GM12878 (cell line): ENCODE measurements around the gene CCDC186. TPM values are rescaled to one million over a fixed set of nuclear protein-coding genes. Genes with fewer than 3 reads are reported as not detected.

Experiments used
- ATAC-seq: fragments of 200-7000 bp; cut with Tn5 transposase; 3 replicates; pipeline ENCODE4 v1.9.1; 2020; ENCODE audit warnings: mild to moderate bottlenecking, moderate library complexity
- BruUV-seq: library from RNA; stranded (reverse); fragments of 400-500 nt; replicated peaks from 2 replicates; lab custom pipeline; 2021; lab: Mats Ljungman, UMichigan
- CTCF ChIA-PET: fragments of 300-600 bp; sonication (Branson Sonifier 250); formaldehyde crosslinking; extraction: SDS; loops from one replicate; lab custom pipeline; 2021; ENCODE audit warnings: inconsistent platforms; lab: Yijun Ruan, JAX
- POLR2A ChIA-PET: fragments of 350-600 bp; formaldehyde crosslinking; extraction: SDS; loops from one replicate; lab custom pipeline; 2021; ENCODE audit warnings: inconsistent platforms; lab: Charles Lee
- RAD21 ChIA-PET: fragments of 300-600 bp; sonication (Branson Sonifier 250); formaldehyde crosslinking; loops from one replicate; lab custom pipeline; 2023; ENCODE audit warnings: antibody characterized with exemption; ENCODE audit not compliant: unreplicated experiment; lab: Charles Lee
- SMC1A ChIA-PET: fragments of 300-600 bp; sonication (Branson Sonifier 250); formaldehyde crosslinking; loops from one replicate; lab custom pipeline; 2023; ENCODE audit not compliant: unreplicated experiment, uncharacterized antibody; lab: Charles Lee
- DNase-seq: peaks from one replicate; pipeline ENCODE4 v3.0.0-alpha.2; 2011; ENCODE audit warnings: low read depth, low spot score
- FAIRE-seq: peaks from 3 replicates; lab custom pipeline; 2011; peaks lifted over from hg19 to GRCh38; lab: Jason Lieb, UNC
- H2AFZ ChIP-seq: 2 replicates; pipeline ENCODE4 v1.6.0; 2011; ENCODE audit warnings: low read depth, low read length, control low read depth; ENCODE audit not compliant: control insufficient read depth
- H3K27ac ChIP-seq: 2 replicates; pipeline ENCODE4 v1.5.1; 2011; ENCODE audit warnings: control low read depth; ENCODE audit not compliant: control insufficient read depth, insufficient read depth
- H3K27me3 ChIP-seq, 2 experiments: replicated peaks in 1 of 2; 2 replicates each; pipeline versions ENCODE4 v1.6.0 to v1.6.1; 2011; ENCODE audit warnings: low read length in 1 of 2; ENCODE audit not compliant: control insufficient read depth in 2 of 2, insufficient read depth in 2 of 2
- H3K36me3 ChIP-seq, 2 experiments: 2 replicates each; pipeline ENCODE4 v1.5.1; 2011; ENCODE audit warnings: low read length in 1 of 2; ENCODE audit not compliant: control insufficient read depth in 2 of 2, insufficient read depth in 2 of 2
- H3K4me1 ChIP-seq: 2 replicates; pipeline ENCODE4 v1.6.1; 2011; ENCODE audit warnings: mild to moderate bottlenecking, low read length, moderate library complexity, mixed read lengths; ENCODE audit not compliant: control insufficient read depth, insufficient read depth
- H3K4me2 ChIP-seq: 2 replicates; pipeline ENCODE4 v1.6.0; 2011; ENCODE audit warnings: control low read depth; ENCODE audit not compliant: control insufficient read depth, insufficient read depth
- H3K4me3 ChIP-seq: fragments of 200-600 bp; sonication (generic); 2 replicates; pipeline ENCODE4 v1.5.1; 2016
- H3K79me2 ChIP-seq: 2 replicates; pipeline ENCODE4 v1.6.0; 2011; ENCODE audit warnings: low read length; ENCODE audit not compliant: control insufficient read depth, insufficient read depth
- H3K9ac ChIP-seq: 2 replicates; pipeline ENCODE4 v1.8.0; 2011; ENCODE audit warnings: low read length, control low read depth, mixed read lengths; ENCODE audit not compliant: control insufficient read depth, insufficient read depth
- H3K9me3 ChIP-seq: replicated peaks from 3 replicates; pipeline ENCODE4 v1.5.1; 2011; ENCODE audit warnings: mild to moderate bottlenecking, low read length; ENCODE audit not compliant: control insufficient read depth, insufficient read depth
- H4K20me1 ChIP-seq: 2 replicates; pipeline ENCODE4 v1.6.0; 2011; ENCODE audit not compliant: control insufficient read depth, insufficient read depth
- EED ChIP-seq: sonication (generic); IDR thresholded peaks from 2 replicates; pipeline ENCODE4 v1.6.1; 2016; ENCODE audit warnings: antibody characterized with exemption, low read depth
- MLLT1 ChIP-seq: fragments of 450-650 bp; IDR thresholded peaks from 2 replicates; pipeline ENCODE4 v1.6.1; 2016; ENCODE audit warnings: mild to moderate bottlenecking
- RFX5 ChIP-seq: IDR thresholded peaks from 2 replicates; pipeline ENCODE4 v1.6.1; 2011; ENCODE audit warnings: low read depth, low read length, improper control_type of control experiment
- WGBS: methylation state at CpG from one replicate; pipeline ENCODE4 v1.1.6; 2016; ENCODE audit warnings: low lambda C conversion rate; ENCODE audit not compliant: insufficient replicate concordance, insufficient coverage; ENCODE audit errors: missing lambda C conversion rate; 5-methylcytosine and 5-hydroxymethylcytosine counted together
- in situ Hi-C: fragments of 300-500 bp; cut with MboI; formaldehyde crosslinking; loops from 9 replicates; pipeline ENCODE4 v1.14.3; 2018; ENCODE audit warnings: mixed read lengths
- intact Hi-C: fragments of 100-400 bp; cut with micrococcal nuclease; formaldehyde crosslinking; loops from one replicate; pipeline ENCODE4 v1.14.2; 2022; ENCODE audit not compliant: unreplicated experiment
- polyA plus RNA-seq, 11 experiments: library from polyadenylated mRNA; depleted of rRNA in 4 of 11; unstranded in 6 of 11; stranded (reverse) in 5 of 11; fragments of >200 nt; fragmentation: Nextera tagmentation in 4 of 11; fragmentation: Illumina TruSeq in 1 of 11; extraction: Ambion mirVana in 4 of 11; extraction: Trizol in 1 of 11; gene quantifications; 1 replicate in 1 of 11; 2 replicates in 10 of 11; pipeline versions ENCODE4 v1.2.1 to v1.2.3, GENCODE V29; 2011 to 2016; ENCODE audit warnings: inconsistent platforms in 2 of 11, missing spikeins in 2 of 11, low read depth in 1 of 11
- total RNA-seq, 4 experiments: library from RNA; depleted of rRNA in 3 of 4; stranded (reverse); fragments of >200 nt in 3 of 4; fragmentation: Illumina TruSeq in 1 of 4; extraction: Trizol in 1 of 4; gene quantifications; 2 replicates each; pipeline versions ENCODE4 v1.2.1 to v1.2.3, GENCODE V29; 2013 to 2021

CCDC186 gene
- total and polyA plus RNA-seq, 10 of the 15 experiments (the other 5 are each of a cell fraction or from before 2014, with no cell fraction given): 3.5 to 13.1 (median 7.3) TPM

GRCh38 chr10:114172216-114172615 lies 1.8 kb downstream of the CCDC186 start:
- peak overlapping the region; percentile 91 for H3K4me3 ChIP-seq

More at GRCh38 chr10:114172216-114172615, 1.8 kb downstream of the CCDC186 start:
- WGBS: 93% methylated on average over 1 of the region's 1 CpG
- Histone ChIP-seq H3K9me3 (peaks cover 4% of the 10 kb centered on the region), H3K36me3 (no peaks in the 10 kb centered on the region), H3K27ac (no peak overlapping the region), H3K79me2 (peaks cover 34% of the 10 kb centered on the region), H3K4me2 (peak overlapping the region; percentile 86), H2AFZ (no peak overlapping the region), H3K4me1 (peaks cover 8% of the 10 kb centered on the region), H3K9ac (peak overlapping the region; percentile 95; the same call in 1 of the 2 replicates), H4K20me1 (no peaks in the 10 kb centered on the region), H3K27me3 (no peaks in the 10 kb centered on the region)
- 0 out of 2 replicates have a peak, but pooled peaks have one; percentile 54 for TF ChIP-seq MLLT1
- TF ChIP-seq EED: no peak
- TF ChIP-seq RFX5: no peak
- ChIA-PET SMC1A (interaction anchor here (1.0 to 1.3 kb wide), 5 partner anchors 9 to 373 kb away, joined by 3 to 5 read pairs (median 4); no protein-coding TSS in a partner anchor), RAD21 (no interaction called here), CTCF (interaction anchor here (0.8 to 1.0 kb wide), 2 partner anchors 9 to 55 kb away, joined by 3 read pairs; no protein-coding TSS in a partner anchor), POLR2A (interaction anchor here (0.9 to 1.3 kb wide), 2 partner anchors 9 to 14 kb away, joined by 3 read pairs; no protein-coding TSS in a partner anchor)
- BruUV-seq: no TSS peak
- DNase-seq (no peak), ATAC-seq (peak; percentile 2; the same call in 2 of the 3 replicates), FAIRE-seq (no peak)
- intact Hi-C loops (no loop called here), in situ Hi-C loops (no loop called here)
